ENCODE data around the gene FBN2.

FBN2 gene

GRCh38 chr5:128334010-128334716 lies 203.9 kb downstream of the FBN2 start:
- no peak for TF ChIP-seq CTCF (IDR thresholded peaks at IDR 0.05)

GRCh38 chr5:128331261-128331660 lies 206.8 kb downstream of the FBN2 start:
- TF ChIP-seq CTCF (IDR thresholded peaks at IDR 0.05) = no peak

- no peak for TF ChIP-seq CTCF (IDR thresholded peaks at IDR 0.05)
Observed at GRCh38 chr5:128329386-128329939, 208.6 kb downstream of the FBN2 start.

DNA sequence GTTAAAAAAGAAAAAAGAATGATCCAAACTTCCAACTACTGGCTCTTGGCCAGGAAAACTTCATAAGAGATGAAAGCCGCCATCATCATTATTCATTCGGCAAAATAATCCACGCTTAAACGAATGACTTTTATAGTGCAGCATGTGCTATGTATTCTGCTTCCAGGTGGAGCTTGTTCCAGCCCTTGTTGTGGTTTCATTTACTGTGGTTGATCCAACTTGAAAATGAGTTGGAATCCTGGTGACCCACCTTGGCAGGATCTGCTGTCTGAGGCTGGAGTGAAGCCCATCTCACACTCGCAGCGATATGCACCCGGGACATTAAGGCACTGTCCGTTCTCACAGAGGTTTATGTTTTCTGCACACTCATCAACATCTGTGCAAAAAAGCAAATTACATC lies 209.6 kb downstream of the FBN2 start:
- TF ChIP-seq CTCF (IDR thresholded peaks at IDR 0.05) = no peak

DNA sequence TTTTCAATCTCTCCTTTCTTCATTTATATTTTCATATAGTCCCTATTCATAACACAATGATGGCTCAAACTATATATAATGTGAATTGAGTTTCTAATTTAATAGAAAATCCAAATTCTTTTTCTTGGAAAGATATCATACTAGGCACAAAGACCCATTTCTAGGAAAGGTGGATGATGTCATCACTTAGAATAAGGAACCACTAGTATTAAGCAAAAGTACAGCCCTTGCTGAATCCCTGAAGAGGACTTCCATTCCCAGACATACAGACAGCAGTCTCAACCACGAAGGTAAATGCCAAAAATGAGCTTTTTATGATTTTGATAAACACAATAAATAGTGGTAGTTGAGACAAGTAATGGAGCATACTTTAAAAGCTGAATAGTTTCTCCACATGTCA lies 210.0 kb downstream of the FBN2 start:
- no peak for TF ChIP-seq CTCF (IDR thresholded peaks at IDR 0.05)

DNA sequence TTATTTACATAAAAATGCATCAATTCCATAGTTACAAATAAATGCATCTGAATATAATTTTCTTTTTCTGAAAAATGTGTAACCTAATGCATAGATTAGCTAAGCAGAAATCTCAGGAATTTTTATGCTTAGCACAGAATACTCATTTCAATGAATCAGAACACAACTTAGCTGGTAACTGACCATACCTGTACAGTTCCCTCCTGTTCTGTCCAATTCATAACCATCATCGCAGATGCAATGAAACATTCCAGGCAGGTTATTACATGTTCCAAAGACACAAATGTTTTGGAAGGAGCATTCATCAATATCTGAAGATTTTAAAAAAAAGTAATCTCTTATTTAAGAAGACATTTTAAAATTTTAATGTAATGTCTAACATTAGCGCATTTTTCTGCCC lies 219.4 kb downstream of the FBN2 start:
- no peak for TF ChIP-seq CTCF (IDR thresholded peaks at IDR 0.05)

DNA sequence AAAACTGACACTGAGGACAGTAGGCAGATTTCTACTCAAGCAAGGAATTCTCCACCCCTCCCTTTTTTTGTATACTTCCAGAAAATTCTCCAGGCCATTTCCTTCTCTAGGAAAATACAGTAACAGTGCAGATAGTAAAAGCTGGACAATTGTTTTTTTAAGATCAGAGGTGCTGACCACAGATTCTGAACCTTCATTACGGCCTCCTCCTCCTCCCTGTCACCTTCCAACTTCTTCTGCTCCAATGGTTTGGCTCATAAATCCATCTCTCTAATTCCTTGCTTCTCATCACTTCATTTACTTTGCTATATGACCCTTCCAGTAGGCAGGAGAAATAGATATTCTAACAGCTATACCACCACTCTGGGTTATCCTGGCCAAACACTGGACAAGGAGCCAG lies 220.6 kb downstream of the FBN2 start:
- no peak for TF ChIP-seq CTCF (IDR thresholded peaks at IDR 0.05)
